DMS79 (cell line): ENCODE results near the gene RHBDL1.

ENCODE experiments used
- DNase-seq: peaks from one replicate; lab custom pipeline; 2025; lab: John Stamatoyannopoulos, UW

The RHBDL1 gene

GRCh38 chr16:637081-638018 lies 38.1 kb upstream of the RHBDL1 start:
- no peak for DNase-seq

DNA sequence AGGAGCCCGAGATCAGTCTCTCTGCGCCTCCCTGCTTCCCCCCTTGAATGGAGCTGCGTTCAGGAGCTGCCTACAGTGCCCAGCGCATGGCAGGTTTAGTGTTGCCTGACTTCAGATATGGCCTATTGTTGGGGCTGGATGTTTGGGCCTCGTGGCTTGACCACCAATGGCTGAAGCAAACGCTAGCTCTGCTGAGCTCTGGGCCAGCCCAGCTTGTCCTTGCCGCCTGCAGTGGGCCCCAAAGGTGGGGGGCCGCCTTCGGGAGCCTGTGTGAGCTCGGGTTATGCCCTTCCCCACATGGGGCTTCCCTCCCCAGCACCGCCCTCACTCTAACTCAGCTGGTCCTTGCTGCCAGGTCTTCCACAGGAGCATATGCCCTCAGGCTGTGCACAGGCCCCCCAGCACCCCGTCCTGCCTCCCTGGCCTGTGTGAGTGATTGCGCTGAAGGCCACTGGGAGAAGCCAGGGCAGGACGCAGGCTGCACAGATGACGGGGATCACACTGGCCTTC lies 37.4 kb upstream of the RHBDL1 start:
- DNase-seq, result no peak

DNA sequence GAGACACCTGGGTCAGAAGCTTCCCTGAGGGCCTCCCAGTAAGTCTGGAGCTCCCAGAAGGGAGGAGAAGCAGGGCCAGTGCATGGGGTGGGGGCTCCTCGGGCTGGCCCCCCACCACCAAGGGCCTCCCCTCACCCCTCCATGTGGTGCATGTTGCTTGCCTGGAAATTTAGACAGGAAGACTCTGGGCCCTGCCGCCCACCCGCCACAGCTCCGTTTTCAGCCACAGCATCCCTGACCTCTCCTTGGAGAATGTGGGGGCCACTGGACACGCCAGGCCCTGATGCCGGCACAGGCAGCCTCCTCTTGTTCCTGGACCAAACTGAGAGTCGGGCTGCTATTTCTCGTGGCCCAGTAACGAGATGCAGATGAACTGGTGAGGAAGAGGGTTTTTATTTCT lies 36.6 kb upstream of the RHBDL1 start:
- no peak for DNase-seq

DNA sequence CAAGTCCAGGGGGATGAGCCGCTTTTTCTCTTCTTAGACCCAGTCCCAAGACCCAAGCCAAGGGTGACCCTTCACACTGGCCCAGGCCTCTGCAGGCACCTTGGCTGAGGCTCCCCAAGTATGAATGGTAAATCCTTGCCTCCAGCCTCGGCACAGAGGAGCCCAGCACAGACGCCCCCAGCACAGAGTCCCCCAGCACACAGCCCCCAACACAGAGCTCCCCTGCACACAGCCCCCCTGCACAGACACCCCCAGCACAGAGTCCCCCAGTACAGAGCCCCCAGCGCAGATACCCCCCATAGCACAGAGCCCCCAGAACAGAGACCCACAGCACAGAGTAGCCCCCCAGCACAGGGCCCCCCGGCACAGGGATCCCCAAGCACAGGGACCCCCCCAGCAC lies 34.9 kb upstream of the RHBDL1 start:
- DNase-seq, result no peak

DNA sequence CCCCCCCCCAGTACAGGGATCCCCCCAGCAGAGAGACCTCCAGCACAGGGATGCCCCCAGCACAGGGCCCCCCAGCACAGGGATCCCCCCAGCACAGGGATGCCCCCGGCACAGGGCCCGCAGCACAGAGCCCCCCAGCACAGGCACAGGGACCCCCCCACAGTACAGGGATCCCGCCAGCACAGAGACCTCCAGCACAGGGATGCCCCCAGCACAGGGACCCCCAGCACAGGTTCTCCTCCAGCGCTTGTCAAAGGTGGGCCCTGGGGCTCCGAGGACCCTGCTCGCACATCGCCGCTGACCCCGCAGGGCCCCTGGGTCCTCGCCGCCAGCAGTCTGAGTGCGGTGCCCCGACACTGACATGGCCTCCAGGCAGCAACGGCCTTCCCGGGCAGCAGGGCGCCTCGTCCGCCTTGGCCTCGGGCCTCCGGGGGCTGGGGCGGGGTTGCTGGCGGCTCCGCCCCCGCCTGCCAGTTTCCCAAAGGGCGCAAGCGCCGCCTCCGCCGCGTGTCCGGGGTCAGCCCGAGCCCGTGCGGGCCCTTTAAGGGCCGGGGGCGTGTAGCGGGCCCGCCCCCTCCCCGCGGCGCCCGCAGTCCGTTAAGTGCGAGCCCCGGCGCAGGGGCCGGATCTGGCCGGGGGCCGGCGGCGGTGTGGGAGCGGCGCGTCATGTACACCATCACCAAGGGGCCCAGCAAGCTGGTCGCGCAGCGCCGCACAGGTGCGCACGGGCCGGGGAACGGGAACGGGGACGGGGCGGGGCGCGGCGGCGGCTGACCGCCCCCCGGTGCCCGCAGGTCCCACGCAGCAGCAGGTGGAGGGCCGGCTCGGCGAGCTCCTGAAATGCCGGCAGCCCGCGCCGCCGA lies 33.9 kb upstream of the RHBDL1 start, which contains the start of gene MCRIP2:
MCRIP2 (plus strand) TSS at position 503 of the 863 bp plus-strand sequence; CDS start at position 667, 164 bp downstream.
- peak; percentile 42 for DNase-seq

GRCh38 chr16:642189-643049 lies 33.1 kb upstream of the RHBDL1 start:
- no peak for DNase-seq

DNA sequence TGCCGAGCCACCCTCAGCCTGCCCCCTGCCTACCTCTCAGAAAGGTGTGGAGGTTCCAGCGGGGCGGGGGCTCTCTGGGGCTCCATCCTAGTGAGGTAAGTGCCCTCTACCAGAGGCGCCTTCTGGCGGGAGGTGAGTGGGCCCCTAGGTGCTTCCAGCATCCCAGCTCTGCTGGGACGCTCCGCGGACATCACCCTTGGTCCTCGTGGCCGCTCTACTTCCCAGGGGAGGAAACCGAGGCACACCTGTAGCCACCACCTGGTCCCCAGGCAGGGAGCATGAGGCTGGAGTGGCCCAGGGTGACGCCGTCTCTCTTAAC lies 32.5 kb upstream of the RHBDL1 start:
- DNase-seq, result no peak

- DNase-seq, result no peak
Measured at GRCh38 chr16:644556-644955, 30.9 kb upstream of the RHBDL1 start.

DNA sequence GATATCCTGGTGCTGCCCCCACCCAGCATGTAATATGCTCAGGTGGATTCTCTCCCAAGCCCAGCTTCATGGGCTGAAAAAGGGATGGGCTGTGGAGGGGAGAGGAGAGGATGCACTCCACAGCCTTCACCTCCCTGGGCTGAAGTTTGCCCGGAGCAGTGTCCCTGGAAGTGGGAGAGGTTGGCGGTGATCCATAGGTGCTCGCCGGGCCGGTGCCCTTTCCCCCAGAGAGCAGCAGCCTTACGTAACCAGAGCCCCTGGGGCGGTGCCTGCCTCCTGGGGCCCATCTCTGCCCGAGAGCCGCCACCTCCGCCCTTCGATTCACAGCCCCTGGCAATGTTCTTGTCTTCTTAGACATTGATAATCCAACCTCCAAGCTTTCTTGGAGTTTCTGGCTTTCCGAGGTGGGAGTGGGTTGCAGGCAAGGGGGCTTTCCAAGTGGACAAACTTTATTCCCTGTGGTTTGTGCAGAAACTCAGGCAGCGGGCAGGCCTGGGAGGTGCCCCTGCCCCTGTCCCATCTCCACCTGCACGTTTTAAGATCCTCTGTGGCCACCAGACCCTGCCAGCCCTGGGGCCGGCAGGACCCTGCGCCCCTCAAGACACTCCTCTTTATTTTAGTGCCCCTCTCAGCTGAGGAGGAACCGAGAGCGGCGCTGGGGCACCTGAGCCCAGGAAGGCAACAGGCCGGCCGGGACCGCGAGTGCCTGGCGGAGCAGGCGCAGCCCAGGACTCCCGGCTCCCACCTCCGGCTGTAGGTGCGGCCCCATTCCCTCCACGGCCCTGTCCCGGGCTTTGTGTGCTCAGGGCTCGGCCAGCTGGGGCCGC lies 29.4 kb upstream of the RHBDL1 start:
- DNase-seq, result no peak

DNA sequence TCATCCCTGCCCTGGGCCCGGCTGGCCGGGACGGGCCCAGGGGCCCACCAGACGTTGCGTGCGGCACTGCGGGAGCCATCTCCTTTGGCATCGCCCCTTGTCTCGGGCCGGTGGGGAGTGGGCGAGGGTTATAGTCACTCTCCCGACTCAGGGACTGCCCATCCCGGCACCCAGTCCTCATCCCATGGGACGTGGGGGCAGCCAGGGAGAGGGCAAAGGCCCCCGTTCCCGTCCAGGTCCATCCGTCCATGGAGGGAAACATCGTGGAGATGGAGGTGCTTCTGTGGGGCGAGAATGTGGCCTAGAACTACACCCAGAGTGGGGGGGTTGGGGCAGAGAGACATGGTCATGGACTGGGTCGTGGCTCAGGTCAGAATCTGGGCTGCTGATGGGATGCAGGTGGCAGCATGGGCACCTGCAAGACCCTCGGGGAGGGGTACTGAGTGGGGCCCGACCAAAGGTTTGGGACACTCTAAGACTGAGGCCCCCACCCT lies 28.7 kb upstream of the RHBDL1 start:
- DNase-seq, result no peak

- no peak for DNase-seq
Measured at GRCh38 chr16:647173-647902, 28.1 kb upstream of the RHBDL1 start.

GRCh38 chr16:648071-648780 lies 27.2 kb upstream of the RHBDL1 start:
- DNase-seq, result peak; percentile 17

DNA sequence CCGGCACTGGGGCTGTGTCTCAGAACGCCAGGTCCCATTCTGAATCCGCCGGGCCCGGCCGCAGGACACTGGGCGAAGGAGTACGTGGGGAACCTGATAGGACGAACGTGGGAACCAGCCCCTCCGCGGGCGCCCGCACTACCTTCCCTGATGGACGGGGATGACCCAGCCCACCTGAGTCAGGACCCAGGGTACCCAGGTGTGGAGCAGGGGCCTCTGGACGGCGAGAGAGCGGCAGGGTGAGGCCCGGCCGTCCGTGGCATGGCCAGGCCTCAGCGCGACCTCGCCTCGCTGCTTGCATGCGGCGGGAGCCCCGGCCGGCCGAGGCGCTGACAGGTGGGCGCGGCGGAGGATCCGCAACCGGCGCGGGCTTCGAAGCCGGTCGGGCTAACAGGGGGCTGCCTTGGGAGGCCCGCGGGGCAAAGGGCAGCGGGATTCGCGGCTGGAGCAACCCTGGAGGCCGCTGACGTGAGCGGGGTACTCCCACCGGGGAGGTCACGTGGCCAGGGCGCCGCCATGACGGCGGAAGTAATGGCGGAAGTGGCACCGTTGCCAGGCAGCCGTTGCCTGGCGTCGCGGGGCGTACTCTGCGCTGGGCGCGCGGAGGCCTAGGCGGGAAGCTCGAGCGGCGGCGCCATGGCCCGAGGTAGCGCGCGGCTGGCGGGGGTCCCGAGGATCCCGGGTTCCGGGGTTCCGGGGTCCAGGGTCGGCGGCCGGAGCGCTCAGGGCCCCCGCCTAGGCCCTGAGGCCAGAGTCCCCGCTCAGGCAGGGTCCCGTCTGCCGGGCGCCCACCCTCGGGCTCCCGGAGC lies 26.5 kb upstream of the RHBDL1 start, which contains the start of gene WDR90:
WDR90 (plus strand) TSS at position 585 of the 809 bp plus-strand sequence; CDS start at position 637, 52 bp downstream.
- peak; percentile 75 for DNase-seq

GRCh38 chr16:649631-650030 lies 25.8 kb upstream of the RHBDL1 start:
- no peak for DNase-seq

DNA sequence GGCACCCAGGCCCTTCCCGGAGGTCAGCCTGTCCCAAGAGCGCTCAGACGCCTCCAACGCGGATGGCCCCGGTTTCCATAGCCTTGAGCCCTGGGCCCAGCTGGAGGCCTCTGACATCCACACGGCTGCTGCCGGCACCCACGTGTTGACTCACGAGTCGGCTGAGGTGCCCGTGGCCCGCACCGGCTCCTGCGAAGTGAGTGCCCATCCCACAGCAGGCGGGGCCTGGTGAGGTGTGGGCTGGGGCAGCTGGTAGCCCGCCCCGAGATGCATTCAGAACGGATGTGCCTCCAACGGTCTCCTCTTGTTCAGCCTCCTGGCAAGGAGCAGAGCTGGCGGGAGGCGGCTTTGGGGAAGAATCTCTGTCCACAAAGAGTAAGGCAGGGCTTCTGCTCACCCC lies 23.6 kb upstream of the RHBDL1 start:
- no peak for DNase-seq

- no peak for DNase-seq
Measured at GRCh38 chr16:652454-653305, 22.8 kb upstream of the RHBDL1 start.

- no peak for DNase-seq
Measured at GRCh38 chr16:654034-654433, 21.4 kb upstream of the RHBDL1 start.
